RWPE2 (cell line): ENCODE results near the gene DRD1.
"Not testable (repeated sequence)": the region's sequence is repeated elsewhere in the genome, so short reads cannot be mapped to it uniquely, and the experiment has no call there.

ENCODE experiments used
- ATAC-seq: fragments of 200-7000 bp; cut with Tn5 transposase; 3 replicates; pipeline ENCODE4 v1.9.1; 2021; ENCODE audit warnings: low read depth
- DNase-seq: peaks from one replicate; pipeline ENCODE4 v3.0.0-alpha.2; 2020; ENCODE audit warnings: low spot score
- H3K27ac ChIP-seq: fragments of 450-650 bp; 2 replicates; pipeline ENCODE4 v1.5.1; 2017; ENCODE audit warnings: mild to moderate bottlenecking; ENCODE audit not compliant: poor library complexity, severe bottlenecking
- H3K27me3 ChIP-seq: fragments of 250-450 bp; sonication (Bioruptor Pico); 2 replicates; pipeline ENCODE4 v1.5.1; 2021; ENCODE audit warnings: mild to moderate bottlenecking, moderate library complexity; ENCODE audit not compliant: insufficient read depth, poor library complexity, severe bottlenecking
- H3K36me3 ChIP-seq: fragments of 250-450 bp; sonication (Bioruptor Pico); 2 replicates; pipeline ENCODE4 v1.5.1; 2020; ENCODE audit warnings: low read depth, mild to moderate bottlenecking, moderate library complexity
- H3K4me1 ChIP-seq: fragments of 250-450 bp; sonication (Bioruptor Pico); 2 replicates; pipeline ENCODE4 v1.5.1; 2021; ENCODE audit warnings: mild to moderate bottlenecking, moderate library complexity; ENCODE audit not compliant: insufficient read depth, poor library complexity, severe bottlenecking
- H3K4me3 ChIP-seq: fragments of 250-450 bp; sonication (Bioruptor Pico); 2 replicates; pipeline ENCODE4 v1.5.1; 2021; ENCODE audit warnings: mild to moderate bottlenecking, moderate library complexity; ENCODE audit not compliant: severe bottlenecking
- H3K9me3 ChIP-seq: fragments of 250-450 bp; sonication (Bioruptor Pico); 2 replicates; pipeline ENCODE4 v1.5.1; 2021; ENCODE audit warnings: mild to moderate bottlenecking, moderate library complexity; ENCODE audit not compliant: severe bottlenecking
- TF ChIP-seq, protein P1 (sequence below): fragments of 450-650 bp; IDR thresholded peaks from one replicate; pipeline ENCODE4 v1.5.1; 2017; ENCODE audit warnings: mild to moderate bottlenecking, moderate library complexity; ENCODE audit not compliant: poor library complexity, severe bottlenecking

DRD1 gene

DNA sequence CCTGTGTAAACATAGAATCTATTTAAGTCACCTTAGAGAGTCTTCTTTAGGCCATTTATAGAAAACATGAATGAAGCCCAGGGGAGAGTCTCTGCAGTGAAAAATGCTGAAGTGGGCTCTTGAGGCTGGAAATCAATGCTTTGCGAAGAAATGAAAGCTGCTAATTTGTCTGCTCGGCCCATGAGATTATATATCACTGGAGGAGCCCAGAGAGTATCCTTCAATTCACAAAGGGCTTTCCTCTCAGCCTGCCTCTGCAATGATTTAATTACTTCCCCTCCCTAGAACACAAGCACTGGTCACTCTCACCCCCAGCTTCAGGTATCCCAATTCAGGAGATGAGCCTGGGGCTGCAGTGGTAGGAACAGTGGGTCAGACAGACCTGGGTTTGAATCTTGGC, 8.2 kb upstream of the DRD1 start:
- ATAC-seq (no peak), DNase-seq (no peak)
- Histone ChIP-seq H3K4me1 (no peaks in the 10 kb centered on the region), H3K4me3 (no peak overlapping the region), H3K9me3 (no peaks in the 10 kb centered on the region), H3K36me3 (no peaks in the 10 kb centered on the region), H3K27me3 (peaks cover 46% of the 10 kb centered on the region), H3K27ac (no peak overlapping the region)
- TF ChIP-seq, protein P1, sequence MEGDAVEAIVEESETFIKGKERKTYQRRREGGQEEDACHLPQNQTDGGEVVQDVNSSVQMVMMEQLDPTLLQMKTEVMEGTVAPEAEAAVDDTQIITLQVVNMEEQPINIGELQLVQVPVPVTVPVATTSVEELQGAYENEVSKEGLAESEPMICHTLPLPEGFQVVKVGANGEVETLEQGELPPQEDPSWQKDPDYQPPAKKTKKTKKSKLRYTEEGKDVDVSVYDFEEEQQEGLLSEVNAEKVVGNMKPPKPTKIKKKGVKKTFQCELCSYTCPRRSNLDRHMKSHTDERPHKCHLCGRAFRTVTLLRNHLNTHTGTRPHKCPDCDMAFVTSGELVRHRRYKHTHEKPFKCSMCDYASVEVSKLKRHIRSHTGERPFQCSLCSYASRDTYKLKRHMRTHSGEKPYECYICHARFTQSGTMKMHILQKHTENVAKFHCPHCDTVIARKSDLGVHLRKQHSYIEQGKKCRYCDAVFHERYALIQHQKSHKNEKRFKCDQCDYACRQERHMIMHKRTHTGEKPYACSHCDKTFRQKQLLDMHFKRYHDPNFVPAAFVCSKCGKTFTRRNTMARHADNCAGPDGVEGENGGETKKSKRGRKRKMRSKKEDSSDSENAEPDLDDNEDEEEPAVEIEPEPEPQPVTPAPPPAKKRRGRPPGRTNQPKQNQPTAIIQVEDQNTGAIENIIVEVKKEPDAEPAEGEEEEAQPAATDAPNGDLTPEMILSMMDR, result no peak

GRCh38 chr5:175448276-175448675, 4.3 kb upstream of the DRD1 start:
- H3K36me3 ChIP-seq, result no peaks in the 10 kb centered on the region
- peaks cover 72% of the 10 kb centered on the region for H3K27me3 ChIP-seq
- H3K4me1 ChIP-seq, result no peaks in the 10 kb centered on the region
- TF ChIP-seq, protein P1, result no peak
- no peak overlapping the region for H3K27ac ChIP-seq
- H3K9me3 ChIP-seq, result no peaks in the 10 kb centered on the region
- no peak for ATAC-seq
- H3K4me3 ChIP-seq, result no peak overlapping the region
- DNase-seq, result no peak

GRCh38 chr5:175447571-175447970, 3.6 kb upstream of the DRD1 start:
- H3K27me3 ChIP-seq, result peaks cover 68% of the 10 kb centered on the region
- DNase-seq, result no peak
- no peaks in the 10 kb centered on the region for H3K4me1 ChIP-seq
- no peak overlapping the region for H3K27ac ChIP-seq
- no peak overlapping the region for H3K4me3 ChIP-seq
- TF ChIP-seq, protein P1, result no peak
- H3K36me3 ChIP-seq, result no peaks in the 10 kb centered on the region
- ATAC-seq, result no peak
- no peaks in the 10 kb centered on the region for H3K9me3 ChIP-seq

DNA sequence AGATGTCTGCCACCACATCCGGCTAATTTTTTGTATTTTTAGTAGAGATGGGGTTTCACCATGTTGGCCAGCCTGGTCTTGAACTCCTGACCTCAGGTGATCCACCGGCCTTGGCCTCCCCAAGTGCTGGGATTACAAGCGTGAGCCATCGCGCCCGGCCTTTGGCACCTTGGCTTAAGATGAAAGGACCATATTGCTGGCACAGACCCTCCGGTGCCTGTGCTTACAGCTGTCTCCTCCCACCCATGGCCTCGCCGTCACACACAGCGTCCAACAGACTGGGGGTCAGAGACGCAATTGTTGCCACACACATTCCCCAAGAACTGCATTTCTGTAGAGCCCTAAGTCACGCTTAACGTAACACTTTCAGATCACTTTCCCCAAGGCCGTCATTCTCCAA, 2.4 kb upstream of the DRD1 start:
- DNase-seq, H3K4me1 ChIP-seq, H3K9me3 ChIP-seq, ATAC-seq, H3K4me3 ChIP-seq, H3K27ac ChIP-seq, H3K36me3 ChIP-seq: not testable (repeated sequence)
- H3K27me3 ChIP-seq, result peaks cover 62% of the 10 kb centered on the region

GRCh38 chr5:175444905-175445456, 999 bp upstream of the DRD1 start:
- H3K4me3 ChIP-seq, result no peak overlapping the region
- no peaks in the 10 kb centered on the region for H3K9me3 ChIP-seq
- TF ChIP-seq, protein P1, result peak; percentile 82
- H3K4me1 ChIP-seq, result no peaks in the 10 kb centered on the region
- DNase-seq, result no peak
- no peak for ATAC-seq
- H3K27me3 ChIP-seq, result peaks cover 68% of the 10 kb centered on the region
- no peaks in the 10 kb centered on the region for H3K36me3 ChIP-seq
- no peak overlapping the region for H3K27ac ChIP-seq
